ENCODE data around the gene PCSK6.

The PCSK6 gene

GRCh38 chr15:101488300-101489164 lies 975 bp downstream of the PCSK6 start:
- TF ChIP-seq CSDC2 (CRISPR knock-in tag; IDR thresholded peaks at IDR 0.05) (no peak), PPARA (CRISPR knock-in tag; IDR thresholded peaks at IDR 0.05; ENCODE audit: borderline replicate concordance) (no peak), GLIS3 (CRISPR knock-in tag; IDR thresholded peaks at IDR 0.05) (no peak), TCF4 (CRISPR knock-in tag; IDR thresholded peaks at IDR 0.05; ENCODE audit: borderline replicate concordance) (no peak), ISL1 (CRISPR knock-in tag; IDR thresholded peaks at IDR 0.05) (no peak), ZNF8 (CRISPR knock-in tag; IDR thresholded peaks at IDR 0.05) (no peak), SNAI2 (CRISPR knock-in tag; IDR thresholded peaks at IDR 0.05) (no peak), ZNF70 (CRISPR knock-in tag; IDR thresholded peaks at IDR 0.05) (no peak), ESRRG (CRISPR knock-in tag; IDR thresholded peaks at IDR 0.05) (no peak), BACH2 (CRISPR knock-in tag; IDR thresholded peaks at IDR 0.05; ENCODE audit: borderline replicate concordance) (no peak), TSHZ2 (CRISPR knock-in tag; IDR thresholded peaks at IDR 0.05) (no peak), ZNF565 (CRISPR knock-in tag; conservative IDR thresholded peaks at IDR 0.05; ENCODE audit: low read depth) (no peak), ZC3H10 (CRISPR knock-in tag; IDR thresholded peaks at IDR 0.05) (no peak), TOX (CRISPR knock-in tag; IDR thresholded peaks at IDR 0.05; ENCODE audit: borderline replicate concordance) (no peak), ZFP30 (CRISPR knock-in tag; IDR thresholded peaks at IDR 0.05) (no peak), ARNTL (CRISPR knock-in tag; IDR thresholded peaks at IDR 0.05; ENCODE audit: borderline replicate concordance, low read depth) (no peak), OSR1 (CRISPR knock-in tag; IDR thresholded peaks at IDR 0.05) (no peak)
- TF ChIP-seq, protein P1, sequence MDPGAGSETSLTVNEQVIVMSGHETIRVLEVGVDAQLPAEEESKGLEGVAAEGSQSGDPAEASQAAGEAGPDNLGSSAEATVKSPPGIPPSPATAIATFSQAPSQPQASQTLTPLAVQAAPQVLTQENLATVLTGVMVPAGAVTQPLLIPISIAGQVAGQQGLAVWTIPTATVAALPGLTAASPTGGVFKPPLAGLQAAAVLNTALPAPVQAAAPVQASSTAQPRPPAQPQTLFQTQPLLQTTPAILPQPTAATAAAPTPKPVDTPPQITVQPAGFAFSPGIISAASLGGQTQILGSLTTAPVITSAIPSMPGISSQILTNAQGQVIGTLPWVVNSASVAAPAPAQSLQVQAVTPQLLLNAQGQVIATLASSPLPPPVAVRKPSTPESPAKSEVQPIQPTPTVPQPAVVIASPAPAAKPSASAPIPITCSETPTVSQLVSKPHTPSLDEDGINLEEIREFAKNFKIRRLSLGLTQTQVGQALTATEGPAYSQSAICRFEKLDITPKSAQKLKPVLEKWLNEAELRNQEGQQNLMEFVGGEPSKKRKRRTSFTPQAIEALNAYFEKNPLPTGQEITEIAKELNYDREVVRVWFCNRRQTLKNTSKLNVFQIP (CRISPR knock-in tag; IDR thresholded peaks at IDR 0.05; ENCODE audit: borderline replicate concordance, low read depth): no peak
- TF ChIP-seq, protein P2, sequence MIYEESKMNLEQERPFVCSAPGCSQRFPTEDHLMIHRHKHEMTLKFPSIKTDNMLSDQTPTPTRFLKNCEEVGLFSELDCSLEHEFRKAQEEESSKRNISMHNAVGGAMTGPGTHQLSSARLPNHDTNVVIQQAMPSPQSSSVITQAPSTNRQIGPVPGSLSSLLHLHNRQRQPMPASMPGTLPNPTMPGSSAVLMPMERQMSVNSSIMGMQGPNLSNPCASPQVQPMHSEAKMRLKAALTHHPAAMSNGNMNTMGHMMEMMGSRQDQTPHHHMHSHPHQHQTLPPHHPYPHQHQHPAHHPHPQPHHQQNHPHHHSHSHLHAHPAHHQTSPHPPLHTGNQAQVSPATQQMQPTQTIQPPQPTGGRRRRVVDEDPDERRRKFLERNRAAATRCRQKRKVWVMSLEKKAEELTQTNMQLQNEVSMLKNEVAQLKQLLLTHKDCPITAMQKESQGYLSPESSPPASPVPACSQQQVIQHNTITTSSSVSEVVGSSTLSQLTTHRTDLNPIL (CRISPR knock-in tag; IDR thresholded peaks at IDR 0.05; ENCODE audit: low read depth): no peak
- TF ChIP-seq, protein P3, sequence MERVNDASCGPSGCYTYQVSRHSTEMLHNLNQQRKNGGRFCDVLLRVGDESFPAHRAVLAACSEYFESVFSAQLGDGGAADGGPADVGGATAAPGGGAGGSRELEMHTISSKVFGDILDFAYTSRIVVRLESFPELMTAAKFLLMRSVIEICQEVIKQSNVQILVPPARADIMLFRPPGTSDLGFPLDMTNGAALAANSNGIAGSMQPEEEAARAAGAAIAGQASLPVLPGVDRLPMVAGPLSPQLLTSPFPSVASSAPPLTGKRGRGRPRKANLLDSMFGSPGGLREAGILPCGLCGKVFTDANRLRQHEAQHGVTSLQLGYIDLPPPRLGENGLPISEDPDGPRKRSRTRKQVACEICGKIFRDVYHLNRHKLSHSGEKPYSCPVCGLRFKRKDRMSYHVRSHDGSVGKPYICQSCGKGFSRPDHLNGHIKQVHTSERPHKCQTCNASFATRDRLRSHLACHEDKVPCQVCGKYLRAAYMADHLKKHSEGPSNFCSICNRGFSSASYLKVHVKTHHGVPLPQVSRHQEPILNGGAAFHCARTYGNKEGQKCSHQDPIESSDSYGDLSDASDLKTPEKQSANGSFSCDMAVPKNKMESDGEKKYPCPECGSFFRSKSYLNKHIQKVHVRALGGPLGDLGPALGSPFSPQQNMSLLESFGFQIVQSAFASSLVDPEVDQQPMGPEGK (CRISPR knock-in tag; IDR thresholded peaks at IDR 0.05; ENCODE audit: borderline replicate concordance): no peak
- ATAC-seq: no peak

DNA sequence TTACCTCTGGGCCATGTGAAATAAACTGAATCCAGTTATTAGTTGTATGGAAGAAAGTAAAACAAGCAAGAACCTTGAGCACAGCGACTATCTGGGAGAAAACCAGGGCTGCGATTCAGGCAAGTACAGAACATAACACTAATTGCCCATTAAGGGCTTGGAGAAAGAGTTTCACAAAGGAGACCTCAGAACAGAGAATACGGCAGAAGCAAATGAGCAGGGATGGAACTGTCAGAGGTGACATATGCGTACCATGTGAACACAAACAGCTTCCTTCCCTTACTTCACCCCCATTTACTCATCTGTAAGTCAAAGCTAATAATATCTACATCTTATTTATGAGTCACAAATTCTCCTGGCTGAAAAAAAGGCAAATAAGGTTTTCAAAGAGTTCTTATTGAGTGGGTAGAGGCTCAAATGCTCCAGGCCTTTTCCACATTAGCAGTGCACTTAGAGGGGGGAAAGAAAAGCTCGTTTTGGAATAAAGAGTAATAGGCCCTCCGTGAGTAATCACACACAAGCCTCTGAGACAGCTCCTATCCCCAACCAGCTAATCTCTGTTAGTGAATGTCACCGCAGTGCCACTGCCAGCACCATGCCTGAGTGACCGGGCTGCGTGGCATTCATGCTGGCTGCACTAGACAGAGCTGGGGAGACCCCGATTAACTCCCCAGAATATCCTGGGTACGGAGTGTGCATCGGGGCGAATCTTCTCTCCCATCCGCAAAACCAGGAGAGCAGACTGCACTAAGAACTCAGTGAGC lies 2.6 kb downstream of the PCSK6 start:
- TF ChIP-seq ARNTL (CRISPR knock-in tag; IDR thresholded peaks at IDR 0.05; ENCODE audit: borderline replicate concordance, low read depth): no peak
- no peak for TF ChIP-seq ZNF70 (CRISPR knock-in tag; IDR thresholded peaks at IDR 0.05)
- no peak for TF ChIP-seq ZNF565 (CRISPR knock-in tag; conservative IDR thresholded peaks at IDR 0.05; ENCODE audit: low read depth)
- TF ChIP-seq SNAI2 (CRISPR knock-in tag; IDR thresholded peaks at IDR 0.05): no peak
- no peak for TF ChIP-seq ZC3H10 (CRISPR knock-in tag; IDR thresholded peaks at IDR 0.05)
- no peak for TF ChIP-seq ZNF8 (CRISPR knock-in tag; IDR thresholded peaks at IDR 0.05)
- no peak for TF ChIP-seq OSR1 (CRISPR knock-in tag; IDR thresholded peaks at IDR 0.05)
- TF ChIP-seq, protein P1 (CRISPR knock-in tag; IDR thresholded peaks at IDR 0.05; ENCODE audit: borderline replicate concordance, low read depth): no peak
- TF ChIP-seq, protein P2 (CRISPR knock-in tag; IDR thresholded peaks at IDR 0.05; ENCODE audit: low read depth): no peak
- no peak for TF ChIP-seq TOX (CRISPR knock-in tag; IDR thresholded peaks at IDR 0.05; ENCODE audit: borderline replicate concordance)
- no peak for TF ChIP-seq CSRNP3 (CRISPR knock-in tag; IDR thresholded peaks at IDR 0.05)
- no peak for TF ChIP-seq ZFP30 (CRISPR knock-in tag; IDR thresholded peaks at IDR 0.05)
- TF ChIP-seq GLIS3 (CRISPR knock-in tag; IDR thresholded peaks at IDR 0.05): no peak
- TF ChIP-seq, protein P3 (CRISPR knock-in tag; IDR thresholded peaks at IDR 0.05; ENCODE audit: borderline replicate concordance): no peak
- ATAC-seq: no peak

Data from SK-N-SH treated with all-trans-retinoic acid at 6 μM for 48 hours (cell line).